Measurements from ENCODE around the gene KIAA1549. TPM values are rescaled to one million over a fixed set of nuclear protein-coding genes. Genes with fewer than 3 reads are reported as not detected.
A peak's percentile ranks its signal among the peaks of the same experiment; 100 is the strongest.

Gene KIAA1549
- total RNA-seq, 1 donor from 2014 or later, result 5.8 TPM

DNA sequence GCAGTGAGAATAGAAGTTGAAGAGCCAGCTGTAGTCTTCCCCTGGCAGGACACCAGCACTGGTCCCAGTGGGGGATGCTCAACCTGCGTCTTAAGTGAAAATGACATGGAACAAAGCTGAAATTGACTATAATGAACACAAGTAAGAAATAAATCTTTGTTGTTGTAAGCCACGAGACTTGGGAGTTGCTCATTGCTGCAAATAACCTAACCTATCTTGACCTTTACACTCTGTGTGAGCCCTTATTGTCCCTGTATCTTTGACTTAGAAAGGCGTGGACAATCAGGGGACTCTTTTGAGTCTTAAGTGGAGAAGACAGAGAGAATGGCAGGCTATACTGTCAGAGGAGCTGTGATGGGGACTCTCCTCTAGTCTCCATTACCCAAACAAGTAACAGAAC is 37.7 kb upstream of the KIAA1549 start:
- peaks cover 2% of the 10 kb centered on the region for H3K36me3 ChIP-seq (ENCODE audit: control insufficient read depth, insufficient read depth, low read length)
- H3K4me3 ChIP-seq (ENCODE audit: low read depth, low read length), result no peak overlapping the region
- H3K27me3 ChIP-seq (ENCODE audit: control insufficient read depth, insufficient read depth, low read length), result no peaks in the 10 kb centered on the region
- TF ChIP-seq, protein P1, sequence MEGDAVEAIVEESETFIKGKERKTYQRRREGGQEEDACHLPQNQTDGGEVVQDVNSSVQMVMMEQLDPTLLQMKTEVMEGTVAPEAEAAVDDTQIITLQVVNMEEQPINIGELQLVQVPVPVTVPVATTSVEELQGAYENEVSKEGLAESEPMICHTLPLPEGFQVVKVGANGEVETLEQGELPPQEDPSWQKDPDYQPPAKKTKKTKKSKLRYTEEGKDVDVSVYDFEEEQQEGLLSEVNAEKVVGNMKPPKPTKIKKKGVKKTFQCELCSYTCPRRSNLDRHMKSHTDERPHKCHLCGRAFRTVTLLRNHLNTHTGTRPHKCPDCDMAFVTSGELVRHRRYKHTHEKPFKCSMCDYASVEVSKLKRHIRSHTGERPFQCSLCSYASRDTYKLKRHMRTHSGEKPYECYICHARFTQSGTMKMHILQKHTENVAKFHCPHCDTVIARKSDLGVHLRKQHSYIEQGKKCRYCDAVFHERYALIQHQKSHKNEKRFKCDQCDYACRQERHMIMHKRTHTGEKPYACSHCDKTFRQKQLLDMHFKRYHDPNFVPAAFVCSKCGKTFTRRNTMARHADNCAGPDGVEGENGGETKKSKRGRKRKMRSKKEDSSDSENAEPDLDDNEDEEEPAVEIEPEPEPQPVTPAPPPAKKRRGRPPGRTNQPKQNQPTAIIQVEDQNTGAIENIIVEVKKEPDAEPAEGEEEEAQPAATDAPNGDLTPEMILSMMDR (IDR thresholded peaks at IDR 0.05; ENCODE audit: insufficient read depth, low read length, poor library complexity, severe bottlenecking), result no peak
- DNase-seq (ENCODE audit: low read depth), result no peak

DNA sequence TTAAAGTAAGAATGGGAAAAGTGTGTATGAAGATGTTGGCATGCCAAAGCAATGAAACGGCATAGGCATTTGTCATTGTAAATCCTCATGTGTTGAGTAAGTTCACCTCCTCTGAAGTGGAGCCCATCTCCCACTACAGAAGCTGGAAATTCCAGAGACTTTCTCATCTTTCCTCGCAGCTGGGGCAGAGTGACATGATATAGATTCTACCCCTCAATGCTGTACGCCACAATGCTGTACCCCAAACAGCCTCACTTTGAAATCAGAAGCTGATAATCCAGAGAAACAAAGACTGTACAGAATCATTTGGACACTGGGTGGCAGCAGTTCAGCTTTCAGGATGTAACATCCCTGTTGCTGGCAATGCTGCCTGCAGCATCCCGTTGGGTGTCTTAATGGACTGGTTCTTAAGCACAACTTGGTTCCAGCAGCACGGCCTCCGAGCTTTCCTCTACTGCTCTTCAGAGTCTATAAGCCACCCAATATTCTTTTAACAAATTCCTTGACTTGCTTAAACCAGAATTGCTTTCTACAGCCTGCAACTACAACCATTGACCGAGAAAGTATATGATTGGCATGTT is 35.8 kb upstream of the KIAA1549 start:
- TF ChIP-seq, protein P1 (IDR thresholded peaks at IDR 0.05; ENCODE audit: insufficient read depth, low read length, poor library complexity, severe bottlenecking), result peak; percentile 79
- no peak overlapping the region for H3K4me3 ChIP-seq (ENCODE audit: low read depth, low read length)
- H3K27me3 ChIP-seq (ENCODE audit: control insufficient read depth, insufficient read depth, low read length), result no peaks in the 10 kb centered on the region
- no peak for DNase-seq (ENCODE audit: low read depth)
- H3K36me3 ChIP-seq (ENCODE audit: control insufficient read depth, insufficient read depth, low read length), result no peaks in the 10 kb centered on the region

DNA sequence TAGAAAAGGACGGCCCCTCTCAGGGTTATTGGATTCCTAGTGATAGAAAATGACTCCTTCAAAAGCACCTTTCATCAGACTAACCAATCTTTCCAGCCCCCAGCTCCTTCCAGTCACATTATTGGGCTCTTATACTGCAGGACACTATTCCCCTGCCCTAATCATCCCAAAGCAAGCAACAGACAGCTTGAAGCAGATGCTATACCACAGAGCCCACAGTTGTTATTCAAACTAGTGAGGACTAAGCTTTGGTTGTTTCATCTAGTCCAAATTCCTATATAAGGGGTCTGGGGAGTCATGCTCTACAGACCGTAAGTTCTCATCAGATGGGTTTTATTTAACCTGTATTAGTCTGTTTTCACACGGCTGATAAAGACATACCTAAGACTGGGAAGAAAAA is 30.2 kb upstream of the KIAA1549 start:
- TF ChIP-seq, protein P1 (IDR thresholded peaks at IDR 0.05; ENCODE audit: insufficient read depth, low read length, poor library complexity, severe bottlenecking), result no peak
- no peaks in the 10 kb centered on the region for H3K27me3 ChIP-seq (ENCODE audit: control insufficient read depth, insufficient read depth, low read length)
- no peaks in the 10 kb centered on the region for H3K36me3 ChIP-seq (ENCODE audit: control insufficient read depth, insufficient read depth, low read length)
- H3K4me3 ChIP-seq (ENCODE audit: low read depth, low read length), result no peak overlapping the region
- DNase-seq (ENCODE audit: low read depth), result no peak

DNA sequence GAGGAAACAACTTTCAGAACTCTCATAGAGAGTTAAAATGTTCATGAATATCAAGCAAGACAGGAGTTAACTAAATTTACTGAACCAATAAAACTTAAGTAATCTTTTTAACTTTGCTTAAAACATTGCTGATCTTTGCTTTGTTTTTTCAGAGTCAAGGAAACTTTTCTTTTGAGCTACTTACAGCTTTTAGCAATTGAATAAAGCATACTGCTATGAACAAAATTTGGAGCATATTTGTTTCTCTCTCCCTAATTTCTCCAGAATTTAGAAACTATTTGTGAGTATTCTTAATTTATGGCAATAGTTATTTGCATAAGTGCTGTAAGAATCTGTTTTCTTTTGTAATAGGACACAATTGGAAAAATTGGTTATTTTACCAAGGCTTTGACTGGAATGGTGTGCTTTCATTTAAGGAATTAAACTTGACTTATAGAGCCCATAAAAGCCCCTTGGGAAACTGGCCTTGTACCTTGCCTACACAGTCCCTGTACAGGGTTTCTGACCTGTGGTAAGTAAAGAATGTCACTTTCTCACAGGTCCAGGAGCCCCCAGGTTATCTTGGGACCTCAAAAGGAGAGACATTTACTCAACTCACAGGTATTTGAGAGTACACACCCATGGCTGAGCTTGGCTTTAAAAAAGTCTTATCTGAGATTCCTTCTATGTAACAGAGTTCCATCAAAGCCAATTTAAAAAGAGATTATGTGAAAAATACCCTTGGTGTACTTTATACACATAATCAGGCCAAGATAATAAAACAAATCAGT is 23.3 kb upstream of the KIAA1549 start:
- DNase-seq (ENCODE audit: low read depth), result no peak
- Histone ChIP-seq H3K36me3 (ENCODE audit: control insufficient read depth, insufficient read depth, low read length) (no peaks in the 10 kb centered on the region), H3K4me3 (ENCODE audit: low read depth, low read length) (no peak overlapping the region), H3K27me3 (ENCODE audit: control insufficient read depth, insufficient read depth, low read length) (no peaks in the 10 kb centered on the region)
- TF ChIP-seq, protein P1 (IDR thresholded peaks at IDR 0.05; ENCODE audit: insufficient read depth, low read length, poor library complexity, severe bottlenecking), result no peak

DNA sequence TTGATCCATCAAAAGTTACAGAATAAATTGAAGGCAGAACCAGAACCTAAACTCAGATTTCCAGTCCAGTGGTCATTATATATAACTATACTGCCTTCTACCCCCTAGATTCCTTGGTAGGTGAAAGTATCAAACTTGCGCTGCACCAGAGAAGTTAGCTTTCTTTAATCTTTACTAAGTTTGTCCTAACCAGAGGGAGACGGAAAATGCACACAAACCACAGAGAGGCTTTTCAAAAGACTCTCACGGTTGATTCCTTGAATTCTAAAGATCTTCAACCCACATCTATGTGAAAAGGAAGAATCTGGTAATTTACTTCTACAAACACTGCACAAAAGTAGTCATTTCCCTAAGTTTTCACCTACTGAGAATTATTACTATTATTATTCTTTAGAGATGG is 18.2 kb upstream of the KIAA1549 start:
- H3K27me3 ChIP-seq (ENCODE audit: control insufficient read depth, insufficient read depth, low read length), result no peaks in the 10 kb centered on the region
- H3K36me3 ChIP-seq (ENCODE audit: control insufficient read depth, insufficient read depth, low read length), result no peaks in the 10 kb centered on the region
- no peak for DNase-seq (ENCODE audit: low read depth)
- TF ChIP-seq, protein P1 (IDR thresholded peaks at IDR 0.05; ENCODE audit: insufficient read depth, low read length, poor library complexity, severe bottlenecking), result no peak
- no peak overlapping the region for H3K4me3 ChIP-seq (ENCODE audit: low read depth, low read length)
